HepG2 (cell line): ENCODE results near the gene YEATS2. TPM values are rescaled to one million over a fixed set of nuclear protein-coding genes. Genes with fewer than 3 reads are reported as not detected.
A peak's percentile ranks its signal among the peaks of the same experiment; 100 is the strongest.

Experiments used
- CENPBD1 ChIP-seq: sonication (generic); formaldehyde crosslinking; IDR thresholded peaks from 2 replicates; pipeline ENCODE4 v1.8.0; 2022; ENCODE audit warnings: missing genetic modification reagents, low read depth, mild to moderate bottlenecking, borderline replicate concordance
- FIP1L1 ChIP-seq: fragments of 200-400 bp; formaldehyde crosslinking; IDR thresholded peaks from 2 replicates; pipeline ENCODE4 v1.6.1; 2018; ENCODE audit warnings: low read depth, mild to moderate bottlenecking, low read length, moderate library complexity, borderline replicate concordance; ENCODE audit not compliant: insufficient read depth
- GABPB1 ChIP-seq: IDR thresholded peaks from 2 replicates; pipeline ENCODE4 v1.6.1; 2016; ENCODE audit warnings: mild to moderate bottlenecking, missing genetic modification reagents, moderate library complexity, missing compliant biosample characterization
- GATAD1 ChIP-seq: IDR thresholded peaks from 2 replicates; pipeline ENCODE4 v1.6.1; 2016; ENCODE audit warnings: missing genetic modification reagents, missing compliant biosample characterization
- KIAA2018 ChIP-seq: sonication (generic); formaldehyde crosslinking; IDR thresholded peaks from 2 replicates; pipeline ENCODE4 v1.5.0; 2020; ENCODE audit warnings: mild to moderate bottlenecking, missing genetic modification reagents, borderline replicate concordance
- MAX ChIP-seq: IDR thresholded peaks from 2 replicates; pipeline ENCODE4 v1.6.1; 2012; ENCODE audit warnings: inconsistent platforms
- MBNL3 ChIP-seq: fragments of 250-450 bp; sonication (Bioruptor Pico); conservative IDR thresholded peaks from 2 replicates; pipeline ENCODE4 v1.8.0; 2022; ENCODE audit warnings: mild to moderate bottlenecking, inconsistent platforms
- MXI1 ChIP-seq: IDR thresholded peaks from 3 replicates; pipeline ENCODE4 v1.6.1; 2012; ENCODE audit warnings: low read depth, low read length, inconsistent platforms, borderline replicate concordance
- REST ChIP-seq, 2 experiments: IDR thresholded peaks; 2 replicates each; pipeline ENCODE4 v1.6.1; 2011 to 2012; ENCODE audit warnings: low read length in 2 of 2, borderline replicate concordance in 1 of 2, low read depth in 1 of 2, mild to moderate bottlenecking in 1 of 2, moderate library complexity in 1 of 2
- RXRB ChIP-seq: IDR thresholded peaks from 2 replicates; pipeline ENCODE4 v1.6.1; 2016; ENCODE audit warnings: borderline replicate concordance, missing genetic modification reagents, missing compliant biosample characterization
- SCMH1 ChIP-seq: sonication (generic); formaldehyde crosslinking; IDR thresholded peaks from 2 replicates; pipeline ENCODE4 v1.9.0; 2021; ENCODE audit warnings: missing genetic modification reagents, mild to moderate bottlenecking, borderline replicate concordance
- TBX2 ChIP-seq: sonication (generic); formaldehyde crosslinking; IDR thresholded peaks from 2 replicates; pipeline ENCODE4 v1.5.0; 2020; ENCODE audit warnings: missing genetic modification reagents, mild to moderate bottlenecking, borderline replicate concordance
- TEF ChIP-seq: sonication (generic); formaldehyde crosslinking; IDR thresholded peaks from 2 replicates; pipeline ENCODE4 v1.5.0; 2020; ENCODE audit warnings: missing genetic modification reagents
- ZFYVE20 ChIP-seq: sonication (generic); formaldehyde crosslinking; IDR thresholded peaks from 2 replicates; pipeline ENCODE4 v1.8.0; 2023; ENCODE audit warnings: low read depth, mild to moderate bottlenecking, moderate library complexity, missing genetic modification reagents, borderline replicate concordance
- ZNF549 ChIP-seq: sonication (generic); formaldehyde crosslinking; IDR thresholded peaks from 2 replicates; pipeline ENCODE4 v1.5.0; 2020; ENCODE audit warnings: missing genetic modification reagents
- polyA plus RNA-seq, 8 experiments: library from polyadenylated mRNA; depleted of rRNA in 3 of 8; stranded (reverse) in 7 of 8; unstranded in 1 of 8; fragments of >200 nt; fragmentation: Illumina TruSeq in 4 of 8; extraction: Trizol in 4 of 8; gene quantifications; 2 replicates each; pipeline versions ENCODE4 v1.2.1 to v1.2.3, GENCODE V29; 2011 to 2016; ENCODE audit warnings: low read depth in 4 of 8, missing spikeins in 1 of 8, mixed read lengths in 1 of 8; ENCODE audit not compliant: insufficient read depth in 1 of 8
- total RNA-seq, 5 experiments: library from RNA; depleted of rRNA; stranded (reverse); fragments of >200 nt; fragmentation: Illumina TruSeq; extraction: Trizol; gene quantifications; 2 replicates each; pipeline ENCODE4 v1.2.3, GENCODE V29; 2016; ENCODE audit warnings: low read depth in 1 of 5

The YEATS2 gene
- total and polyA plus RNA-seq, 2 of the 13 experiments (the other 11 are each of a cell fraction or from before 2014, with no cell fraction given): 18.6 to 33.7 TPM

GRCh38 chr3:183697610-183698317 lies at the start of gene YEATS2 (continued):
- TF ChIP-seq TEF (CRISPR knock-in tag) (no peak), FIP1L1 (no peak), MBNL3 (CRISPR knock-in tag) (no peak), ZNF549 (CRISPR knock-in tag) (no peak), CENPBD1 (no peak; the same call in 1 of the 2 replicates), MAX (peak; percentile 89), TBX2 (CRISPR knock-in tag) (peak; percentile 57), REST (IDR thresholded peaks at IDR 0.05; ENCODE audit: borderline replicate concordance in 1 of 2, low read depth in 1 of 2, low read length in 2 of 2) (peak in 1 of 2 experiments; percentile 17; a peak in 1 of 4 replicates), SCMH1 (CRISPR knock-in tag) (no peak), RXRB (no peak), KIAA2018 (no peak), ZFYVE20 (CRISPR knock-in tag) (no peak), GABPB1 (peak; percentile 67; the same call in 1 of the 2 replicates), GATAD1 (CRISPR knock-in tag) (no peak), MXI1 (peak; percentile 52; the same call in 1 of the 3 replicates)
